Measurements from ENCODE around the gene CX3CR1.

Gene CX3CR1

DNA sequence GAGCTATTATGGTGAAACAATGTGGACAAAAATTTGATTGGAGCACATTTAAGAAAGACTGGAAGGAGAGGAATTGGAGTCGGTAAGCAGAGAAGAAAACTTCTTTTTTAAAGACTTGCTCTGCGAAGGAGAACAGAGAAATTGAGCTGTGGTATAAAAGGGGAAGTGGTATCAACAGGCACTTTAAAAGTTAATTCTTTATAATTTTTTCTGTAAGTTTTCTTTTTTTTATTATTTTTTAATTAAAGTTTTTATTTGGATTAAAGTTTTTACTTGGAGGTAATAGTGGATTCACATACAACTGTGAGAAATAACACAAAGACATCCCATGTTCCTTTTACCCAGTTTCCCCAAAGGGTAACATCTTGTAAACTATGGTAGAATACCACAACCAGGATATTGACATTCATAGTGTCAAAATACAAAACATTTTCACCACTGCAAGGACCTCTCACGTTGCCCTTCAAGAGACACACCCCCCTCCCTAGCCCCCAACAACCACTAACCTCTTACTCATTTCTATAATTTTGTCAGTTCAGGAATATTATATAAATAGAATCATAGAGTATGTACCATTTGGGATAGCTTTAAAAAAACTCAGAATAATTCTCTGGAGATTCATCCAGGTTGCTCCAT lies 53.6 kb downstream of the CX3CR1 start:
- no peak for DNase-seq (ENCODE audit: extremely low read depth, low read depth)
- no peak overlapping the region for H3K4me3 ChIP-seq (replicated peaks; ENCODE audit: low read depth, low read length)
- TF ChIP-seq, protein P1, sequence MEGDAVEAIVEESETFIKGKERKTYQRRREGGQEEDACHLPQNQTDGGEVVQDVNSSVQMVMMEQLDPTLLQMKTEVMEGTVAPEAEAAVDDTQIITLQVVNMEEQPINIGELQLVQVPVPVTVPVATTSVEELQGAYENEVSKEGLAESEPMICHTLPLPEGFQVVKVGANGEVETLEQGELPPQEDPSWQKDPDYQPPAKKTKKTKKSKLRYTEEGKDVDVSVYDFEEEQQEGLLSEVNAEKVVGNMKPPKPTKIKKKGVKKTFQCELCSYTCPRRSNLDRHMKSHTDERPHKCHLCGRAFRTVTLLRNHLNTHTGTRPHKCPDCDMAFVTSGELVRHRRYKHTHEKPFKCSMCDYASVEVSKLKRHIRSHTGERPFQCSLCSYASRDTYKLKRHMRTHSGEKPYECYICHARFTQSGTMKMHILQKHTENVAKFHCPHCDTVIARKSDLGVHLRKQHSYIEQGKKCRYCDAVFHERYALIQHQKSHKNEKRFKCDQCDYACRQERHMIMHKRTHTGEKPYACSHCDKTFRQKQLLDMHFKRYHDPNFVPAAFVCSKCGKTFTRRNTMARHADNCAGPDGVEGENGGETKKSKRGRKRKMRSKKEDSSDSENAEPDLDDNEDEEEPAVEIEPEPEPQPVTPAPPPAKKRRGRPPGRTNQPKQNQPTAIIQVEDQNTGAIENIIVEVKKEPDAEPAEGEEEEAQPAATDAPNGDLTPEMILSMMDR (IDR thresholded peaks at IDR 0.05; ENCODE audit: low read depth, low read length, missing control alignments) = no peak

DNA sequence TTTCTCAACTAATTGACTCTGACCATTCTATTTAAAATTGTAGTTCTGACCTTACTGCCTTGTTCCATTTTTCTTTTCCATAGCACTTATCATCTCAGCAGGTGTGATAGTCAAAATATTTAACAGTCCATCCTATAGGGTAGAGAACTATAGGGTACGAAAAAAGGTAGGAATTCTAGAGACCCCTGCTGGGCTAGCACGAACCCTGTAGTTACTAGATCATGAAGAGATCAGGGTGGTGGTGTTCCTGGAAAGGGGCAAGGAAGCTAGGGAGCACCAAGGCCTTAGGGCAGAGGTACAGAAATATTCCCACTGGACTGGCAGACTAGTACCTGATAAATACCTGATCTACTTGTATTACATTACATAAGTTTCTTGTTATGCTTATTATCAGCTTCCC lies 55.5 kb downstream of the CX3CR1 start:
- TF ChIP-seq, protein P1 (IDR thresholded peaks at IDR 0.05; ENCODE audit: low read depth, low read length, missing control alignments) = no peak
- no peak for DNase-seq (ENCODE audit: extremely low read depth, low read depth)

DNA sequence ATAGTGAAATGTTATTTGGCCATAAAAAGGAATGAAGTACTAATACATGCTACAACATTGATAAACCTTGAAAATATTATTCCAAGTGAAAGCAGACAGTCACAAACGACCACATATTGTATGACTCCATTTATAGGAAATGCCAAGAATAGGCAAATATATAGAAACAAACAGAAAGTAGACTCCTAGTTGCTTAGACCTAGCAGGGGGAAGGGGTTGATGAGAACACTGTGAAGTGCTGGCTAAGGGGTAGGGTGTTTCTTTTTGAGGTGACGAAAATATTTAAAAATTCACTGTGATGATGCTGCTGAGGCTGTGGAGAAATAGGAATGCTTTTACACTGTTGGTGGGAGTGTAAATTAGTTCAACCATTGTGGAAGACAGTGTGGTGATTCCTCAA lies 56.9 kb downstream of the CX3CR1 start:
- TF ChIP-seq, protein P1 (IDR thresholded peaks at IDR 0.05; ENCODE audit: low read depth, low read length, missing control alignments) = no peak
- no peak for DNase-seq (ENCODE audit: extremely low read depth, low read depth)
- H3K4me3 ChIP-seq (replicated peaks; ENCODE audit: low read depth, low read length) = no peak overlapping the region

More for the DNA sequence above, 55.5 kb downstream of the CX3CR1 start:
- H3K4me3 ChIP-seq (replicated peaks; ENCODE audit: low read depth, low read length) = no peak overlapping the region

DNA sequence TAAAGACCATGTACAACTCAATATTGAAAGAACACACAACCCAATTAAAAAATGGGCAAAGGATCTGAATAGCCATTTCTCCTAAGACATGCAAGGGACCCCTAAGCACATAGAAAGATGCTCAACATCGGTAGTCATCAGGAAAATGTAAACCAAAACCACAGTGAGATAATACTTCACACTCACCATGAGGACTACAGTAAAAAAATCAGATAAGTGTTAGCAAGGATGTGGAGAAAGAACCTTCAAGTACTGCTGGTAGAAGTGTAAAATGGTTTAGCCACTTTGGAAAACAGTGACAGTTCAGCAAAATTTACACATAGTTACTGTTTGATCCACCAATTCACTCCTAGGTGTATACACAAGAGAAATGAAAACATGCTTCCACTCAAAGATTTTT lies 57.4 kb downstream of the CX3CR1 start:
- DNase-seq (ENCODE audit: extremely low read depth, low read depth) = no peak
- no peak overlapping the region for H3K4me3 ChIP-seq (replicated peaks; ENCODE audit: low read depth, low read length)
- TF ChIP-seq, protein P1 (IDR thresholded peaks at IDR 0.05; ENCODE audit: low read depth, low read length, missing control alignments) = no peak

DNA sequence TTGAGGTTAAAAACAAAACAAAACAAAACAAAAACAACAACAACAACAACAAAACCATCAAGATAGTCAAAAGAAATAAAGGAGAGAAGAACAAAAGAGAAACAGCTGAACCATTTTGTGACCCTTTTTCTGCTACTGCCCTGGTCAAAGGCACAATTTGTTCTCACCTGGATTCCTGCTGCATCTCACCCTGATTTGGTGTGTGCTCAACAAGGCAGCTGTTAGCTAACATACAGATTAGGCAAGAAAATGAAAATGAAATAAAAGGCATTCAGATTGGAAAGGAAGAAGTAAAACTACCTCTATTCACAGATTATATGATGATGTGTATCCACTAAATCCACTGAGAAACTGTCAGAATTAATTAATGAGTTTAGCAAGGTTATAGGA lies 58.7 kb downstream of the CX3CR1 start:
- DNase-seq (ENCODE audit: extremely low read depth, low read depth) = no peak
- TF ChIP-seq, protein P1 (IDR thresholded peaks at IDR 0.05; ENCODE audit: low read depth, low read length, missing control alignments) = no peak
- no peak overlapping the region for H3K4me3 ChIP-seq (replicated peaks; ENCODE audit: low read depth, low read length)

DNA sequence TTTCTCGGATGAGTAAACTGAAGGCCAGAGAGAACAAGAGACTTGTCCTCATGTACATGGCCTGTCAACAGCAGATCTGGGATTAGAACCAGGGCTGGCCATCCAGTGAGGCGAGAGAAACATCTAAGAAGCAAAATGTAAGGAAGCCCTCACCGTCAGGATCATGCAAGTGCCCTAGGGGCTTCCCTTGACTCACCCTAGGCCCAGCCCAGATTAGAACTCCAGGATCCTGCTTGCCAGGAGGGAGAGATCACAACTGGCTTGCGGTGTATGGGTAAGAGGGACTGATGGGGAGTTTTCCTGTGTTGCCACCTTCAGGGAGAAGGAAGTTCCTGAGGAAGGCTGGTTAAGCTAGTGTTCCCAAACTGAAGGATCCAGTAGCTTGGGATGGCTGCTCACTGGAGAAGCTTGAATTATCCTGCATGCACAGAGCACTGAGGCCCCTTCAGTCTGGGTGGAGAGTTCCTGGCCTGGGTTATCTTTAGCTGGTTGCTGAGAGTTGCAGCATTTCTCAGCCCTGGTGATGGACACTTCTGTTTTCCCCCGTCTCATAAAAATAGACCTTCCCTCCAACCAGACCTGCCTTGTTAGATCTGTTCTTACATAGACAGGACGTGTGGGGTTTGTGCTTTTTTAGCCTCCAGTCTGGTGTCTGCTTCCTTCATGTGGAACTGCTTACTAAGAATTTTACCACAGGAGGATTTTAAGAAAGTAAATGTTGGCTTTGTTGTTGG lies 59.3 kb downstream of the CX3CR1 start:
- no peak for DNase-seq (ENCODE audit: extremely low read depth, low read depth)
- TF ChIP-seq, protein P1 (IDR thresholded peaks at IDR 0.05; ENCODE audit: low read depth, low read length, missing control alignments) = no peak
- no peak overlapping the region for H3K4me3 ChIP-seq (replicated peaks; ENCODE audit: low read depth, low read length)
